ENCODE measurements around the gene PAM.
"Not testable (repeated sequence)": the region's sequence is repeated elsewhere in the genome, so short reads cannot be mapped to it uniquely, and the experiment has no call there.

The PAM gene

GRCh38 chr5:102750151-102750834, 4.8 kb upstream of the PAM start:
- in situ Hi-C loops (cut with MboI; ENCODE audit: low sequenced_read_pairs), result no loop called here

- in situ Hi-C loops (cut with MboI; ENCODE audit: low sequenced_read_pairs), result not testable (repeated sequence)
These were observed 3.2 kb upstream of the PAM start for GRCh38 chr5:102751903-102752376.

GRCh38 chr5:102753889-102754766, 977 bp upstream of the PAM start:
- in situ Hi-C loops (cut with MboI; ENCODE audit: low sequenced_read_pairs), result no loop called here

GRCh38 chr5:102755686-102756371, 724 bp downstream of the PAM start:
- in situ Hi-C loops (cut with MboI; ENCODE audit: low sequenced_read_pairs), result no loop called here

GRCh38 chr5:102758576-102758975, 3.5 kb downstream of the PAM start:
- in situ Hi-C loops (cut with MboI; ENCODE audit: low sequenced_read_pairs), result no loop called here

- in situ Hi-C loops (cut with MboI; ENCODE audit: low sequenced_read_pairs), result no loop called here
These were observed 4.2 kb downstream of the PAM start for GRCh38 chr5:102759289-102759688.

- in situ Hi-C loops (cut with MboI; ENCODE audit: low sequenced_read_pairs), result no loop called here
These were observed 4.6 kb downstream of the PAM start for GRCh38 chr5:102759700-102760099.

GRCh38 chr5:102760815-102761214, 5.7 kb downstream of the PAM start:
- in situ Hi-C loops (cut with MboI; ENCODE audit: low sequenced_read_pairs), result no loop called here

- in situ Hi-C loops (cut with MboI; ENCODE audit: low sequenced_read_pairs), result no loop called here
These were observed 7.0 kb downstream of the PAM start for GRCh38 chr5:102762095-102762534.

GRCh38 chr5:102762562-102763227, 7.6 kb downstream of the PAM start:
- in situ Hi-C loops (cut with MboI; ENCODE audit: low sequenced_read_pairs), result no loop called here

- in situ Hi-C loops (cut with MboI; ENCODE audit: low sequenced_read_pairs), result no loop called here
These were observed 8.6 kb downstream of the PAM start for GRCh38 chr5:102763734-102764133.

- in situ Hi-C loops (cut with MboI; ENCODE audit: low sequenced_read_pairs), result no loop called here
These were observed 9.4 kb downstream of the PAM start for GRCh38 chr5:102764381-102765004.

- in situ Hi-C loops (cut with MboI; ENCODE audit: low sequenced_read_pairs), result no loop called here
These were observed 10.2 kb downstream of the PAM start for GRCh38 chr5:102765350-102765749.

GRCh38 chr5:102766295-102767090, 11.4 kb downstream of the PAM start:
- in situ Hi-C loops (cut with MboI; ENCODE audit: low sequenced_read_pairs), result no loop called here

- in situ Hi-C loops (cut with MboI; ENCODE audit: low sequenced_read_pairs), result no loop called here
These were observed 12.8 kb downstream of the PAM start for GRCh38 chr5:102767862-102768261.

- in situ Hi-C loops (cut with MboI; ENCODE audit: low sequenced_read_pairs), result no loop called here
These were observed 15.7 kb downstream of the PAM start for GRCh38 chr5:102770803-102771202.

- in situ Hi-C loops (cut with MboI; ENCODE audit: low sequenced_read_pairs), result no loop called here
These were observed 16.3 kb downstream of the PAM start for GRCh38 chr5:102771435-102771834.

- in situ Hi-C loops (cut with MboI; ENCODE audit: low sequenced_read_pairs), result no loop called here
These were observed 17.2 kb downstream of the PAM start for GRCh38 chr5:102772273-102772672.

- in situ Hi-C loops (cut with MboI; ENCODE audit: low sequenced_read_pairs), result no loop called here
These were observed 18.0 kb downstream of the PAM start for GRCh38 chr5:102773133-102773532.

GRCh38 chr5:102775756-102776155, 20.7 kb downstream of the PAM start:
- in situ Hi-C loops (cut with MboI; ENCODE audit: low sequenced_read_pairs), result not testable (repeated sequence)
